ENCODE data around the gene ZKSCAN4. TPM values are rescaled to one million over a fixed set of nuclear protein-coding genes. Genes with fewer than 3 reads are reported as not detected.

Gene ZKSCAN4
- total and polyA plus RNA-seq, 2 of the 8 experiments (the other 6 are each of a cell fraction or from before 2014, with no cell fraction given): 2.2 to 6.6 TPM

DNA sequence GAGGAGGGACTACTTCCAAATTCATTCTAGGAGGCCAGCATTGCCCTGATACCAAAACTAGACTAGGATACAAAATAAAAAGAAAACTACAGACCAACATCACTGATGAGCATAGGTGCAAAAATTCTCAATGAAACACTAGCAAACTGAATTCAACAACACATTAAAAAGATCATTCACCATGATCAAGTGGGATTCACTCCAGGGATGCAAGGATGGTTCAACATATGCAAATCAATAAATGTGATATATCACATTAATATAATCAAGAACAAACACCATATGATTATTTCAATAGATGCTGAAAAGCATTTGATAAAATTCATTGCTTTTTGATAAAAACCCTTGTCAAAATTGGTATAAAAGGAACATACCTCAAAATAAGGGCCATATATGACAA is 39.5 kb upstream of the ZKSCAN4 start:
- Histone ChIP-seq H3K27ac (ENCODE audit: low read depth, low read length) (no peak overlapping the region), H2BK120ac (replicated peaks; ENCODE audit: low read depth, low read length) (no peak overlapping the region), H3K23me2 (ENCODE audit: low read depth, low read length) (no peaks in the 10 kb centered on the region), H2BK15ac (ENCODE audit: low read length) (no peak overlapping the region), H4K5ac (ENCODE audit: insufficient read length, low read depth, low read length) (no peak overlapping the region), H2AK5ac (ENCODE audit: low read depth, low read length) (no peak overlapping the region), H3K4me2 (ENCODE audit: insufficient read depth in 1 of 2, low read depth in 2 of 2, low read length in 2 of 2) (no peak overlapping the region), H4K20me1 (replicated peaks in 1 of 2; ENCODE audit: control insufficient read depth in 1 of 2, insufficient read depth in 2 of 2, low read length in 2 of 2) (no peaks in the 10 kb centered on the region), H3K14ac (ENCODE audit: insufficient read length) (no peak overlapping the region), H2BK5ac (ENCODE audit: low read depth, low read length) (no peak overlapping the region), H2BK20ac (ENCODE audit: low read length) (no peak overlapping the region), H3K79me1 (ENCODE audit: low read depth, low read length) (no peaks in the 10 kb centered on the region), H3K9me3 (ENCODE audit: insufficient read depth in 2 of 2, low read depth in 1 of 2, low read length in 1 of 2) (no peaks in the 10 kb centered on the region), H3K56ac (replicated peaks; ENCODE audit: insufficient read length, low read depth, low read length) (no peak overlapping the region), H2AFZ (ENCODE audit: low read length) (no peak overlapping the region), H4K8ac (ENCODE audit: extremely low read depth, insufficient read depth, low read length) (no peak overlapping the region), H3K27me3 (replicated peaks in 1 of 4; ENCODE audit: control insufficient read depth in 3 of 4, extremely low read depth in 1 of 4, insufficient read depth in 3 of 4, low read length in 3 of 4) (no peaks in the 10 kb centered on the region), H3K4ac (replicated peaks; ENCODE audit: insufficient read length, low read depth, low read length) (no peak overlapping the region), H2BK12ac (ENCODE audit: low read depth, low read length) (no peak overlapping the region), H4K91ac (replicated peaks; ENCODE audit: insufficient read length, low read length) (no peak overlapping the region), H3K23ac (ENCODE audit: insufficient read length) (no peak overlapping the region), H3K36me3 (ENCODE audit: control insufficient read depth in 2 of 4, insufficient read depth in 4 of 4, low read length in 3 of 4) (peaks cover 2 to 20% (median 10%) of the 10 kb centered on the region in 4 experiments; a peak in 5 of 8 replicates), H3K4me3 (ENCODE audit: extremely low read depth in 1 of 4, insufficient read depth in 2 of 4, low read depth in 3 of 4, low read length in 4 of 4) (no peak overlapping the region), H3K79me2 (ENCODE audit: control insufficient read depth in 1 of 2, insufficient read depth in 2 of 2, low read length in 2 of 2) (no peaks in the 10 kb centered on the region), H3K9ac (replicated peaks in 1 of 4; ENCODE audit: extremely low read depth in 1 of 4, low read depth in 3 of 4, low read length in 3 of 4) (no peak overlapping the region), H3K18ac (ENCODE audit: extremely low read depth, low read length) (no peak overlapping the region), H3K4me1 (replicated peaks in 1 of 4; ENCODE audit: control insufficient read depth in 3 of 4, insufficient read depth in 4 of 4, low read length in 3 of 4) (no peaks in the 10 kb centered on the region)
- ChIA-PET POLR2A (ENCODE audit: partially characterized antibody) (interaction anchor here (0.6 kb wide), 1 partner anchor 1811 kb away, joined by 5 read pairs; no protein-coding TSS in a partner anchor), CTCF (ENCODE audit: partially characterized antibody) (interaction anchor here (0.6 kb wide), 1 partner anchor 1407 kb away, joined by 5 read pairs; no protein-coding TSS in a partner anchor)
- no peak for FAIRE-seq
- DNase-seq (ENCODE audit: low read depth in 1 of 2, low spot score in 2 of 2): no peak
- TF ChIP-seq, protein P1, sequence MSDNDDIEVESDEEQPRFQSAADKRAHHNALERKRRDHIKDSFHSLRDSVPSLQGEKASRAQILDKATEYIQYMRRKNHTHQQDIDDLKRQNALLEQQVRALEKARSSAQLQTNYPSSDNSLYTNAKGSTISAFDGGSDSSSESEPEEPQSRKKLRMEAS (IDR thresholded peaks at IDR 0.05): no peak
- TF ChIP-seq SAP30 (IDR thresholded peaks at IDR 0.05; ENCODE audit: insufficient read depth, insufficient replicate concordance, low read length) (no peak), POLR2A (IDR thresholded peaks at IDR 0.05; ENCODE audit: control extremely low read depth in 1 of 2, low read depth in 2 of 2, low read length in 2 of 2) (no peak), CEBPB (IDR thresholded peaks at IDR 0.05; ENCODE audit: low read depth, low read length) (no peak), POU5F1 (IDR thresholded peaks at IDR 0.05; ENCODE audit: low read depth, low read length) (no peak), GABPA (IDR thresholded peaks at IDR 0.05; ENCODE audit: borderline replicate concordance, insufficient read depth, low read length) (no peak), POLR2AphosphoS5 (IDR thresholded peaks at IDR 0.05; ENCODE audit: low read depth, low read length) (no peak), YY1 (IDR thresholded peaks at IDR 0.05; ENCODE audit: low read depth, low read length) (no peak), SUZ12 (IDR thresholded peaks at IDR 0.05; ENCODE audit: low read length) (no peak), JUN (IDR thresholded peaks at IDR 0.05; ENCODE audit: low read depth, low read length) (no peak)
- TF ChIP-seq, protein P2, sequence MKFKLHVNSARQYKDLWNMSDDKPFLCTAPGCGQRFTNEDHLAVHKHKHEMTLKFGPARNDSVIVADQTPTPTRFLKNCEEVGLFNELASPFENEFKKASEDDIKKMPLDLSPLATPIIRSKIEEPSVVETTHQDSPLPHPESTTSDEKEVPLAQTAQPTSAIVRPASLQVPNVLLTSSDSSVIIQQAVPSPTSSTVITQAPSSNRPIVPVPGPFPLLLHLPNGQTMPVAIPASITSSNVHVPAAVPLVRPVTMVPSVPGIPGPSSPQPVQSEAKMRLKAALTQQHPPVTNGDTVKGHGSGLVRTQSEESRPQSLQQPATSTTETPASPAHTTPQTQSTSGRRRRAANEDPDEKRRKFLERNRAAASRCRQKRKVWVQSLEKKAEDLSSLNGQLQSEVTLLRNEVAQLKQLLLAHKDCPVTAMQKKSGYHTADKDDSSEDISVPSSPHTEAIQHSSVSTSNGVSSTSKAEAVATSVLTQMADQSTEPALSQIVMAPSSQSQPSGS (IDR thresholded peaks at IDR 0.05; ENCODE audit: low read length): no peak
